GM18526 (cell line): ENCODE data around the gene VSNL1.
A peak's percentile ranks its signal among the peaks of the same experiment; 100 is the strongest.

Source experiments
- POLR2A ChIP-seq: IDR thresholded peaks from 3 replicates; pipeline ENCODE4 v1.6.1; 2011; ENCODE audit not compliant: insufficient read length; ENCODE audit errors: extremely low read depth

Gene VSNL1

DNA sequence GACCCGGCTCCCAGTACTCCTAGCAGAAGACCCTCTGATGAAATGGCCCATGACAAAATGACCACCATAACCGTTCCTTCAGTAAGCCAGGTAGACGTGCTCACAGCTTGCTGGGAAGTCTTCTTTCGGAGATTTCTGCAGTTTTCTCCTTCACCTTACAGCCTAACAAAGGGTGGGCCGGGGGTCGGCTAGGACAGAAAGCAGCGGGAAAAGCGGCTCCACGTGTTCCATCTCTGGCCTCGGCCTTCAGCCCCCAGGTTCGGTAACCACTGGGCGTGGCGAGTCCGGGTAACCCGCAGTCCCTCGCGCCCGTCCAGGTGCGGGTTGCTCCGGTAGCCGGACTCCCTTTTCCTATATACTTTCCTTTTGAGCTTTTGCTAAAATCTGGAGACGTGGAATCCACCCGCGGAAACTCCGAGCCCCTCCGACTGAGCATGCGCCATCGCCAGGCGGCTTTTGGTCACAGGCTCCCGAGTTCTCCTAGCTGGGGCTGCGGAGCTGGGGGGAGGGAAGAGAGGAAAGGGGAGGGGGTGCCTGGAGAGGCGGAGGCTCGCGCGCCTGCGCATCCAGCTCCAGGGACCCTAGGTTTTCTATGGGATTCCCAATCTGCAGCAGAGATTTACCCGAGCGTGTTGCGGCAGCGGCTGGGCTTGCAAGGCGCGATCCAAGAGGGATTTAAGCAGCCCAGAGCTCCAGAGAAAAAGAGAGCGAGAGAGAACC is at the start of gene VSNL1:
VSNL1 (plus strand) TSS at position 604 of the 720 bp plus-strand sequence. CDS start 51,379 bp downstream, outside the sequence.
- no peak for TF ChIP-seq POLR2A

GRCh38 chr2:17495590-17495989 is 44.9 kb upstream of the VSNL1 start:
- no peak for TF ChIP-seq POLR2A

DNA sequence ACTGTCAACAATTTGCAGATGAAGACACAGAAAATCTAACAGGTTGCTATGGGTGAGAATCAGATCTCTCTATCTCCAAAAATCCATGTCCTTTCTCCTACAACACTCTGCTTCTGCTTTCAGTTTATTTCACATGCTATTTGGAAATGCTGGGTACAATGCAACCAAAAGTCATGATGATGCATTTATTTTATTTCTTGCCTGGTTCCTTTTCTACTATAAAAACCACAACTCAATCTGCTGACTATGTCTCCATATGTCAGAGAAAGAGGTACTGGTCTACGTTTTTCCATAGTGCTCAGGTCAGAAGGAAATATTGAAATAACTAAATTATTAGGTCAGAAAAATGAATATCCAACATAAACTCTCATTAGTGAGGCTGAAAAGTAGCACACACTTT is 42.8 kb upstream of the VSNL1 start:
- no peak for TF ChIP-seq POLR2A

DNA sequence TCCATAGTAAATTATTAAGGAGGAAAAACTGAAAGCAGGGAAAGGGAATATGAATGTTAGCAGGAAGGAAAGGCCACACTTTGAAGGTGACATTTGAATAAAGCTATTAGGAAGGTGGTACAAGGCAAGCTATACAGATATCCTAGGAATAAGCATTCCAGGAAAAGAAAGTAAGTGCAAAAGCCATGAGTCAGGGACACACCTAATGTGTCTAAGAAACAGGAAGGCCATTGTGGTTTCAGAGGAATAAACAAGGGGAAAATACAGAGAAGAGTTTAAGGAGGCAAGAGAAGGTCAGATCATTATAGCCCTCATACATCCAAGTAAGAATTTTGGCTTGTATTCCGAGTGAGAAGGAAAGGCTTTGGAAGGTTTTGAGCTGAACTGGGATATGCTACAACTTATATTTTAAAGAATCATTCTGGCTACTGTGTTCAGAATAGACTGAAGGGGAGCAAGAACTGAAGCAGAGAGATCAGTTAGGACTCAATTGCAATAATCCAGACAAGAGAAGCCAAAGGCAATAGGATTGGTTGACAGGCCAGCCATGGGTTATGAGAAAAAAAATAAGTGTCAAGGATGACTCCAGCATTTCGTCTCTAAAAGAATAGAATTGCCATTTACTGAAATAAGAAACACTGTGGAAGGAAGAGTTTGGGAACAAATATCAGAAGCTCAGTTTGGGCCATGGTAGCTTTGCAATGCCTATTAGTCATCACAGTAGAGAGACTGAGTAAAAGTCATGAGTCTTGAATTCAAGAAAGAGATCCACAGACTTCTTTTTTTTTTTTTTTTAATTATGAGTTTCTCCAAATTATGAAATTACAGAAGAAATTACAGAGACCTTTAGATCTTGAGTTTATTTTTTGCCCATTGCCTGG is 33.5 kb upstream of the VSNL1 start:
- TF ChIP-seq POLR2A = no peak

GRCh38 chr2:17515652-17516051 is 24.8 kb upstream of the VSNL1 start:
- TF ChIP-seq POLR2A = no peak

GRCh38 chr2:17517481-17518211 is 22.9 kb upstream of the VSNL1 start:
- no peak for TF ChIP-seq POLR2A

DNA sequence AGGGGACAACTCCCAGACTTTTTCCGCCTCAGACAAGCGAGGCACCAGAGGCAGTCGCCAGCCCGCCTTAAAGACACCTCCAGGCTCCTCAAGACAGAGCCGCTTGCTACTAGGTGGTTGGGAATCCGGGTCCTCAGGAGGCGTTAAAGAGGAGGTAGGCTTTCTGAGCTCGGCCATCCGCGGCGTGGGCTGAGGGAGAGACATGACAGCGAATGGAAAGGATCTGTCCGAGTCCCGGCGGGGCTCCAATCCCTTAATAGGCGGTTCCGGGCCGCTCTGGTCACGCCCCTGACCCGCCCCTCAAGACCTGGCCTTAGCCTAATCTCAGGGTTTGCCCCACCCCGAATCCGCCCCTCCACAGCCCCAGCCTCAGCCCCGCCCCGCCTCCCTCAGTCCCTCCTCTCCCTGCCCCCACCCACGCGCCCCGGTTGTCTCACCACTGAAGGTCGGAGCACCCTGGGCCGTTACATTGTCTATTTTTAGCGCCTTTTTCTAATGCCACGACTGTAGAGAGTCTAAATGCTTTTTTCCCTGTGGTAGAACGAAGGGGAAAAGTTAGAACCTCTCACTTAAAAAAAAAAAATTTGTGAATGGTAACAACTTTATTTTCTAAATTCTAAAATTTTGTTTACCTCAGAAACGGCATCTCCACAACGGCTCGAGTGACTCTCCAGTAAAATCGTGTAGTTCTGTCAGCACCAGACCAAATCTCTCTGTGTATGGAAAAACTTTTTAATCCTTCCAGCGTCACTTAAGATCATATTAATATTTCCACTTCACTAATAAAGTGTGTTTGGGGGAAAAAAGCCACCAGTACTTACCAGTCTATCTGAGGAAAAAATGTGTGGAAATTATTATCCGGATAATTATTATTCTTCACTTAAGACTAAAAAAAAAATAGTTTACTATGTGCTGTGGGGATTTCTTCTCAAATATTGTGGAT is 22.0 kb upstream of the VSNL1 start, which contains the start of gene RAD51AP2:
RAD51AP2 (minus strand) TSS at position 229 of the 943 bp plus-strand sequence; CDS start at position 204, 25 bp downstream.
- peak; percentile 18 for TF ChIP-seq POLR2A

GRCh38 chr2:17519486-17519885 is 21.0 kb upstream of the VSNL1 start:
- no peak for TF ChIP-seq POLR2A

DNA sequence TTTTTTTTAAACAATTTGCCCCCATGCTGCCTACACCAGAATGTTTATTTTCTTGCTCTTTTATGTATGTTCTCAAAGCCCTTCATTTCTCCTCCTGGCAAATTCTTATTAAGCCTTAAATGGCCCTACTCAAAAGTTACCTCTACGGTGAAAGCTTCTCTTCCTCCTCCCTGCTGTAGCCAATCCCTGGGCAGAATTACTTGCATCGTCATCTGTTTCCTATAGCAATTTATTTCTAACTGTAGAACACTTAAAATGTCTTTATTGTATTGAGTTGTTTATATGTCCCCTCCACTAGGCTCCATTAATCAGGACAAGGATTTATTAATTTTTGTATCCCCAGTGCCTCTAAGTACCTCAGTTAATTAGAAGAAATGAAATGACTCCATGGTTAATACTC is 19.7 kb upstream of the VSNL1 start:
- TF ChIP-seq POLR2A = no peak

DNA sequence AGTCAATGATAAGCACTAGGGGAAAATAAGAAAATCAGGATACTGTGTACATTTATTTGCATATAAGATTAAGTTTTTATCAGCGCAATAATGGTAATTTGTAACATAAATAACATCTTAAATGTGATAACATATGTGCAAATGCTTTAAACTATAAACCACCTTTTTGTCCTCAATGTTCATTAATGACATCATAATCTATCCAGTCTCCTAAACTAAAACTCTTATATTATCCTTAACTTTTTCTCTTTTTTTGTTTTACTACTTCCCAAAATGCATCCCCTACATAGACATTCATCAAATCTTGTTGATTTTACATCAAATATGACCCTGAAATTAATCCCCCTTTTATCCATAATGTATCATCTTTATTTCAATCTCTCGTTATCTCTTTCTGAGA is 18.9 kb upstream of the VSNL1 start:
- no peak for TF ChIP-seq POLR2A

DNA sequence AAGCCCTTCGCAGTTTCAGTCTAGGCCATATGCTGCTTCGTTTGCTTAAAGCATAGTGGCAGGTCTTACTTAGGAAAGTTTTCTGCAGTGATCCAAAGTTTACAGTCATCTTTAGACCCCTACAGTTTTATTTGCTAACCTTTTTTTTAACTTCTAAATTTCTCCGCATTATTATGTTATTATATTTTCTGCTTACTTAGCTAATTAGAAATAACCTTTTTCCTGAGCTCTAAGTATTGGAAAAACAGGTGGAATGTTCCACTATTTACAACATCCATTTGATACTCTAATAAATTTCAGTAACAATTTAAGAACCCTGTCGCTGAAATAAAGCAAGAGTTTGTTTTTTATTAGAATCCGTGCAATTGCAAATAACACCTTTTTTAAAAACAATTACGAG is 18.2 kb upstream of the VSNL1 start:
- TF ChIP-seq POLR2A = no peak

DNA sequence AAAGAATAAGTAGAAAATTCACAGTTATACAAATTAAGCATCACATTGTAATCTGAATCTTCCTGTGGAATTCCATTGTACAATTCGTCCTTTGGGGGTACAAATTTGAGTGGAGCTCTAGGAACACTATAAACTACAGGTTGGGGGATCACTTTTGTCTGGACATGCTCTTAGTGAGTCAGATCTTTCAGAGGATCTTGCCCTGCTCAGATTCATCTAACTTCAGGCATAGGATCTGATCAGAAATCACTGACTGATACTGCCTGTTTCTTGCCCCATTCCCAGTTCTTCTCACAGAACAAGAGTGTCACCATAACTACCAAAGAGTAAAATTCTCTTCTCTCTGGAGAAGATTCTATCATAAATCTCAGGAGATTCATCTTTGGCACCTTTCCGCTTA is 10.7 kb upstream of the VSNL1 start:
- no peak for TF ChIP-seq POLR2A

GRCh38 chr2:17533546-17533945 is 7.0 kb upstream of the VSNL1 start:
- no peak for TF ChIP-seq POLR2A

DNA sequence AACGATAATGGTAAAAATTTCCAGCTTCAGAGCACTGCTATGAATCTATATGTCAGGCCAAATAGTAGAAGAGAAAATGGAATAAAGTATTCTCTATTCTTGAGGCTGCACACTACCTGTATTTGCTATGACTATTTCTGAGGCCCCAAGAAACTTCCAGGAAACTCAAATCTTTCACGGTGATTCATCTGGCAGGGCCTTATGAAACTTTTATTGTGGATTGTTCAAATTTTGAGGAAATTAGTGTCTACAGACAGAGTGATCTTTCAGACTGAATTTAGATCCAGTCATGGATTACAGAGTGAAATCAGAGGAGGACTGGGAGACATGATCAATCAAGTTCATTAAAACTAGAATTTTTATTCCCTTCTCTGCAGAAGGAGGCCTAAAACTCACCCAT is 4.1 kb upstream of the VSNL1 start:
- TF ChIP-seq POLR2A = no peak
